GDM1 (cell line): ENCODE data around the gene TMIGD3.
"Not testable (repeated sequence)": the region's sequence is repeated elsewhere in the genome, so short reads cannot be mapped to it uniquely, and the experiment has no call there.

Source experiments
- DNase-seq: peaks from one replicate; lab custom pipeline; 2025; lab: John Stamatoyannopoulos, UW

TMIGD3 gene

GRCh38 chr1:111503585-111504060, at the start of gene TMIGD3, which contains the start of gene ADORA3:
TMIGD3 (minus strand) TSS chr1:111503633; CDS start chr1:111503354, 279 bp downstream.
ADORA3 (minus strand) TSS chr1:111503633; CDS start chr1:111503354, 279 bp downstream.
- peak; percentile 60 for DNase-seq

GRCh38 chr1:111553196-111553595, 49.8 kb upstream of the TMIGD3 start:
- DNase-seq = no peak

DNA sequence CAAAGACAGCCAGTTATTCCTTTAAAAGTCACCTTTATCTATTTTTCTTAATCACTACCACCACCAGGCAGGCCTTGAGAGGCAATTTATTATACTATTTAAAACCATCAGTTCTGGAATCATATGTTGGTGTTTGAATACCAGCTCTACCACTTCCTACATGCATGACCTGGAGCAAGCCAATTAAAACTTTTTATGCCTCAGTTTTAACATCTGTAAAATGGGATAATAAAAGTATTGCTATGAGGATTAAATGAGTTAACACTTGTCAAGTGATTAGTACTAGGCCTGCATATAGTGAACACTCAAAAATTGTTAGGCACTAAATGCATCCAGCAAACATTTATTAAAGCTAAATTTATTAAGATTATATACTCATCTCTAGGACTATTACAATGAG, 49.2 kb upstream of the TMIGD3 start:
- no peak for DNase-seq

DNA sequence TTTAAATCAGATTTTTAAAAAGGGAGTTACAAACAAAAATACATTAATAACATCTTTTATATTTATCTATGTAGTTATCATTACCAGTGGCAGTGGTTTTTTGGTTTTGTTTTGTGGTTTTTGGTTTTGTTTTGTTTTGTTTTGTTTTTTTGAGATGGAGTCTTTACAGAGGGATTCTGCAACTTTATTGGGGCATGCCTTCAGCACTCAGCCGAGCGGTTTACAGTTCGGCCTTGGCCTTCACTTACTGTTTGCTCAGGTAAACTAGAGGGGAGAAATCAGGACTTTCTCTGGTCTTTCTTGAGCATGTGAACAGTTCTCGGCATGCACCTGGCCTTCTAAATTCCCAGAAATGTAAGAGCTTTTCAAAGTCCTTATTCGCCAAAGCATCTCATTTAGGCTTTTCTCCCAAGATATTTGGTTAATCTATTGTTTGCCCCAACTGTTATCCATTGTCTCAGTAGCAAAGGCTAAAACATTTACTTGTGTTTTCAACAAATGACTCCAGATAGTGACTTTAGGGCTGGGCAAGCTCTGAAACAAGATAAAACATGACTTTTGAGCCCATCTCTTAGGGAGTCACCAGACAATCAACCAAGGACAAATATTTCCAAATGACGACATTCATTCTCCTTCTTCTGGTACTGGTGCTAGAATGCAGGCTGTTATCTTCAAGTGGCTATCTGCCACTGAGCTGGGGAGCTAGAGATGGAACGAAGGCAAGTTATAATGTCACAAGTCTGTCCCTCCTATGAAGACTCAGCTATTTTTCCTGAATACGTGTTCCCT, 48.4 kb upstream of the TMIGD3 start:
- DNase-seq = no peak

DNA sequence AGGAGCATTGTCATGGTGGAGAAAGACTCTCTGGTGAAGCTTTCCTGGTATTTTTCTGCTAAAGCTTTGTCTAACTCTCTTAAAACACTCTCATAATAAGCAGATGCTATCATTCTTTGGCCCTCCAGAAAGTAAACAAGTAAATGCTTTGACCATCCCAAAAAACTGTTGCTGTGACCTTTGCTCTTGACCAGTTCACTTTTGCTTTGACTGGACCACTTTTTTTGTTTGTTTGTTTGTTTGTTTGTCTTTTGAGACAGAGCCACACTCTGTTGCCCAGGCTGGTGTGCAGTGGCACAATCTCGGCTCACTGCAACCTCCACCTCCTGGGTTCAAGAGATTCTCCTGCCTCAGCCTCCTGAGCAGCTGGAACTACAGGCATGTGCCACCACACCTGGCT, 44.4 kb upstream of the TMIGD3 start:
- not testable (repeated sequence) for DNase-seq

DNA sequence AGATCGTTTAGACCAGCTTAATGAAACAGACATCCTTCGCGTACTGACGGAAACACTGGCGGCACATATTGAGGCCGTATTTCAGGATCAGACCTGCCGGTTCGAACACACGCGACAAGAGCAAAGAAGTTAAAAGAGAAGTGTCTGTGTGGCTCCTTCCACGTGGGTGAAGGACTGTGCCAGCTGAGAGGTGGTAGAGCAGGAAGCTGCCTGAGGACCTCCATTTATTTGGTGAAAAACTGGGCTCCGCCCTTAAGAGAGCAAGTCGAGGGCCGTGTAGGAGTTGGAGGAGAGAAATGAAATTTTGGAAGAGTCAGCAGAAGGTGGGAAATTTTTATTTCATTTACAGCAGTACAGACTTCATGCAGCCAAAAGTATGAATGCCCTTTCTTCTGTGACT, 38.8 kb upstream of the TMIGD3 start:
- no peak for DNase-seq

DNA sequence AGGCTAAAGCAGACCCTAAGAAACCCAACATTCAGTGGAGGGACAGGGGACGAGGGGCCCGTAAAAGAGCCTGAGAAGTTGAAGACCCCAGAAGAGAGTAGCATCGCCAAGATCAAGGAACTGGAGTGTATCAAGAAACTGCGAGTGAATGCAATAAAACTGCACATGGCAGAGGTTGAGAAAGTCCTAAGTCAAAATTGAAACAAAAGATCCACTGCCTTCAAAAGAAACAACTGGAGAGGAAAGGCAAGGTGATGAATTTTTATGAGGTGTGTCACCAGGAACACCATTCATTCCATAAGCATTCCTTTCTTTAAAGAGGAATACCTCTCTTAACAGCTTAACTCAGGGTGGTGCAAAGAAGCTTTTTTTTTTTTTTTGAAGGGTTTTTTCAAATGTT, 38.3 kb upstream of the TMIGD3 start:
- DNase-seq = no peak

DNA sequence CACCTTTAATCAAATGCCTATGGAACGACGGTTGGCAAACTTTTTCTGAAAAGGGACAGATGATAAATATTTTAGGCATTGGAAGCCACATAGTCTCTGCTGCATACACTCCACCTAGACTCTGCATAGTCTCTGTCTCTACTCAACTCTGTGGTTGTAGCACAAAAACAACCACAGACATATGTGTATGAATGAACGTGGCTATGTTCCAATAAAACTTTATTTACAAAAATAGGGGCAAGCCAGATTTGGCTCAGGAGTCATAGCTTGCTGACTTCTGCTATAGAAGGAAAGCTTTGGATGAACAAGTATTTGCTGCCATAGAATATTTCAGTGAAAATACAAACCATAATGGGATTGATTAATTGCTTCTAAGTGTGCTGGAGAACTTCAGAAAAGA, 37.5 kb upstream of the TMIGD3 start:
- no peak for DNase-seq

DNA sequence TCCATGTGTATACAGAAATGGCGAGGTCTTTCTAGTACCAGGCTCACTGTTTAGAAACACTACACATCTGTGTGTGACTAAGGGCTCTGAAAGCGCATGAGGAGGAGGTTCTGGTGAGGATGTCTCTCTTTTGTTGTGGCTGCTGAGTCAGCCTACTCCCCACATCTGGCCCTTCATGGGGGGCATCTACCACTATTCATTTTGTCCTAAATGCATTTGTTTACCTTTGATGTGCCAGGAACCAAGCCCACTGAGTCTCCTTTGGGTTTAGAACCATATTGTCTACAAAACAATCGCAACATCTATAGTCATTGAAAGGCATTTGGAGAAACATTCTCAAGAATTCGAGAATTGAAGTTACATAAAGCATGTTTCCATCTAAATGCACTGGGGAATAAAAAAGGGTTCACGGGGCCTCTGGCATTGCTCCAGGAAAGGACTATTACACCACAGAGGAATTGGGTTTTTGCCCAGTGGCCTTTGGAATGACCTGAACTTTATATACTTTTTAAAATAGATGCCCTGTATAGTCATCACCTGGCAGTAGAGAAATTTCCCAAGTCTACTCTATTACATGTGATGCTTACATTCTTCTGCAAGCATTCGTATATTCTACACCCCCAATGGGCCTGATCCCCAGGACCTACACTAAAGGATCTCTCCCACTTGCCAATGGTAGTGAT, 35.1 kb upstream of the TMIGD3 start:
- DNase-seq = no peak

DNA sequence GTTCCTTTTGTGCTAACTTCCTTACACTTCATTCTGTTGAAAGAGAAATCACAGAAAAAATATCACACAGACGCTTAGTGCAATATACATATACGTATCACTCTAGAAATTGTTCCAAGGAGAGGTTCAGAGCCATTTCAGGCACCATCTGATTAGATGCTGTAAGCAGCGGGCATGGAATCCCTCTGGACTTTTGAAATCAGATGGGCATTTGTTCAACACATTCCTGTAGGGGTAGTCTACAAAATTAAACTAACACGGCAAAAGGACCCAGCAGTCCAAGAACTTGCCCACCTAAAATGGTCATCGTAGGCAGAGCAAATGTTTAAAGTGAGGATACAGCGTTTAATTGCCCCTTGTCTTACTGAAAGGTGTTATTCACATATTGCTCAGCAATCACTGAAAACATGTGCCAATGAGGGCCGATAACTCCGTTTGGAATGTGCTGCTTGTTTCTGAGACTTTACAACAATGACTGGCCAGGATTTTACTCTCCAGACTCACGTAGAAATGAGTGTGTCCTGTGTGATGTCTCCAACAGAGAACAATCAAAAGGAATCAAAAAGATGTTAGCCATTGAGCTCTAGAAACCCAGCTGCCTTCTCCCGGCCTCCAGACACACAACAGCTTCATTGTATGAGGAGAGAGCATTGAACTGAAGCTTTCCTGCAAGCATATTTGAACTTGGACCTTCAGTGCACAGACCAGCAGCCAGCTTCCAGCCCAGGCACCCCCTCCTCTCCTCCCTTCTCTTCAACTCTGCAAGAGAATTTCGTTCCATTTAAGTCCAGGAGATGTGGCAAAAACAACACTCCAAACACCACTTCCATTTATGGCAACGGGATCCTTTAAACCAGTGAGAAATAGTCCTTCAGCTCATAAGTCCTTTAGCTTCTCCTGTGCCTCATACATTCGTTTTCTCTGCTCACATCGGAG, 32.1 kb upstream of the TMIGD3 start:
- no peak for DNase-seq

DNA sequence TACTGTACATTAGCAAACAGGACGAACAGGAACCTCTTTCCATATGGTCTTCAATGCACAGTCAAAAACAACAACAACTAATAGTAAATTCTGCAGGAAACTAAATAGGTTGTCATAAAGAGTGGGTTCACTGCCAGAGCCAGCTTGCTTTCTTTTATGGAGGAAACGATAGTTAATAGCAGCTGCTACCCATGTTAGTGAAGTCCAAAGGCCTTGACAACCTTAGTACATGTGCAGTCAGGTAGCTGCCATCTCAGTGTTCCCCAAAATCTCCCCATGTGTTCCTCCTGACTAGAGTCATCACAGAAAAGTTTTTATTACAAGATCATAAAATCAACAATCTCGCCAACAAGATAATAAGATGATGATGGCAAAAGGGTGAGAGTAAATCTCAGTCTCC, 16.6 kb upstream of the TMIGD3 start:
- DNase-seq = no peak

DNA sequence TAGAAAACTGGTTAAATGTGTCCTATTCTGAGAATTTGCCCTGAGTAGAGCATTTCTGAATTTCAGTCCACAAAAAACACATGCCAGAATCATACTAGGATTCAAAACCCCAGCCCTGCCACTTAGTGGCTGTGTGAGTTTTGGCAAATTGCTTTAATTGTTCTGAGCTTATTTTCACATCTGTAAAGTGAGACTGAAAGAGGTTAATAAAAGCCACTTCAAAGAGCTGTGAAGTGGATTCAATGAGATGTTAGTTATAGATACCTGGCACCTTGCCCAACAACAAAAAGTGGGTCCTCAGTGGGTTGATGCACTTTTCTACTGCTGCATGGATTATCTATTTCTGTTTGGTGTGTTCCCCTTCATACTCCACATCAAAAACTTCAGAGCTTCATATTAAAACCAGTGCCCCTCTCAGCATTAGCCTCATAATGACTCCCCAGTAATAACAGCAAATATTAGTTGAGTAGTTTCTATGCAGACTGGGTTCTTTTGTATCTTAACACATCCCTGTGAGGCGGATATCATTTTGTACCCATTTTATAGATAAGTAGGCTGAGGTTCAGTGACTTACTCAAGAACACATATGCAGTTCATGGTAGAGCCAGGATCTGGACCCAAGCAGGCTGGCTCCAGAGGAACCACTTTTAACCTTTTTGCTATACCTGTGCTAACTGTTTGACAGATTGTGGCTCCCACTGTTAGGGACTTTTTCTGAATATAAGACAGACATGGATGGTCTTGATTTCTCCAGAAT, 14.2 kb upstream of the TMIGD3 start:
- no peak for DNase-seq

DNA sequence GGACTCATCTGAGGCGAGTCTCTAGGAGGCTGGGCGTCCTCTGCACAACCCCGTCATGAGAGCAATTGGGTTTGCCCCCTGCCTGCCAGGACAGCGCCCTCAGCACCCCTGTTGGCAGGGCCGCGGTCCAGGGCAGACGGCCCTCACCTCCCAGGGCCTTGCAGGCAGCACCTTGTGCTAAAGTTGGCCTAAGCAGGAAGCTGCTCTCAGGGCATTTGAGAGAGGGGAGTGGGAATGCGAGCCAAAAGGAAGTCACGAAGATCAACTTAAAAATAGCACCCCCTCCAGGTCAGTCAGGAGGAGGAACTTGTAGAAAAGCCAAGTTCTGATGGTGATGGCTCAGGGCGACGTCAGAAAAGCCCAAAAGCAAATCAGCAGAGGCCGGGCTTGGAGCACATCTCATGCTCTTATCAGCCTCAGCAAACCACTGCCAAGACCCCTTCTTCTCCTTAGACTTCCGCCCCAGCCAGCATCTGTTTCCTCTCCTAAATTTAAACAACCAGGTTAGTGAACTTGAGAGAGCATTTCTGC, 12.6 kb upstream of the TMIGD3 start:
- peak; percentile 96 for DNase-seq

GRCh38 chr1:111515291-111516004, 12.0 kb upstream of the TMIGD3 start:
- DNase-seq = peak; percentile 72

GRCh38 chr1:111513410-111514020, 10.1 kb upstream of the TMIGD3 start:
- DNase-seq = no peak

DNA sequence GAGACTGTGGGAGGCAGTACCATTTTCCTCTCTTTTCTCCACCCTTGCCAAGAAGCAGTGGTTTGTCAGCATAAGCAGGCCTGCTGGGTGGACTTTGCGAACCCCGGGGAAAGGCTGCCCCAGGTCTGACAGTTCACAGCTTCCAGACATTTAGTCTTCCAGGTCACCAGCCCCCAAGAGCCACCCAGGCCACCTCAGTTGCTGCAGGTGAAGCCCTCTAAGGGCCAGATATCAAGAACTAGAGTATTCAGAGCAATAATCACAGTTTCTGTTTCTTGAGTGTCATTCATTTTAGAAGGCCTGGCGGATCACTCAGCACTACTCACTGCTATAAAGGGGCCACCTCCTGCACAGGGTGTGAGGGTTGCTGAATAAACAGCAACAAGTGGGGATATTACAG, 9.5 kb upstream of the TMIGD3 start:
- DNase-seq = no peak

GRCh38 chr1:111512132-111512889, 8.9 kb upstream of the TMIGD3 start:
- DNase-seq = no peak

DNA sequence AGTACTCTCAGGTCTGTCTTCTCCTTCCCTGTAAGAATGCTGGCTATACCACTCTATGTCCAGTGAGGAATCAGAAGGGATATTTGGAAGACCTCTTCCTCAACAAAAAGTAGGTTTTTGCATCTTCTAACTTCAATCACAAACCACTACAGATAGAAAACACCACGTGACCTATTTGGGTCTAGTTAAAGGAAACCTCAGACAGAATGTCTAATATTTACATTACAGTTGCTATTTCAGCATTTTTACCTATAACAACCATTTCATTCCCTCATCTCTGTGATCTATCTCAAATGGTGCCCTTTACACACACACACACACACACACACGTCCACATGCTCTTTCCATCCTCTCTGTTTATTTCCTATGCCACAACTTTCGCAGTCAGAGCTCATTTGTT, 7.9 kb upstream of the TMIGD3 start:
- DNase-seq = no peak

- no peak for DNase-seq
Observed at GRCh38 chr1:111509997-111510375, 6.6 kb upstream of the TMIGD3 start.
